HCT116 (cell line): ENCODE measurements around the gene MEF2D. TPM values are rescaled to one million over a fixed set of nuclear protein-coding genes. Genes with fewer than 3 reads are reported as not detected.

Source experiments
- ATAC-seq: fragments of 200-7000 bp; cut with Tn5 transposase; 2 replicates; pipeline ENCODE4 v1.9.1; 2020; ENCODE audit warnings: mild to moderate bottlenecking, moderate library complexity
- BruUV-seq: library from RNA; stranded (reverse); fragments of 400-500 nt; replicated peaks from 2 replicates; lab custom pipeline; 2021; lab: Mats Ljungman, UMichigan
- CTCF ChIA-PET: fragments of 300-600 bp; sonication (Branson Sonifier 250); formaldehyde crosslinking; loops from one replicate; lab custom pipeline; 2021; ENCODE audit warnings: antibody characterized with exemption; lab: Charles Lee
- POLR2A ChIA-PET: fragments of 300-600, 350-600 bp; sonication (Branson Sonifier 250); formaldehyde crosslinking; loops from one replicate; lab custom pipeline; 2021; ENCODE audit warnings: antibody characterized with exemption; lab: Charles Lee
- RAD21 ChIA-PET, 2 experiments: fragments of 300-600 bp; sonication (Branson Sonifier 250); formaldehyde crosslinking; loops; one replicate each; lab custom pipeline; 2023; ENCODE audit warnings: low total read pairs in 2 of 2; ENCODE audit not compliant: uncharacterized antibody in 2 of 2, unreplicated experiment in 2 of 2, low non-redundant PET in 1 of 2; lab: Charles Lee
- DNase-seq: peaks from one replicate; pipeline ENCODE4 v3.0.0-alpha.2; 2010; ENCODE audit warnings: low read depth, low spot score
- H2AFZ ChIP-seq: fragments of 200-600 bp; shearing (Covaris generic), sonication (generic); 2 replicates; pipeline ENCODE4 v1.6.1; 2017; ENCODE audit warnings: low read depth, mixed run types, mixed read lengths, antibody characterized with exemption, low read length; ENCODE audit not compliant: poor library complexity, severe bottlenecking
- H3K27ac ChIP-seq: 2 replicates; pipeline ENCODE4 v1.5.1; 2012; ENCODE audit warnings: low read depth, low read length
- H3K27me3 ChIP-seq: fragments of 200-600 bp; sonication (generic); 2 replicates; pipeline ENCODE4 v1.6.1; 2016; ENCODE audit warnings: mixed run types, low read length, mixed read lengths; ENCODE audit not compliant: insufficient read depth
- H3K36me3 ChIP-seq, 2 experiments: fragments of 200-500 bp in 1 of 2; fragments of 200-600 bp in 1 of 2; sonication (Bioruptor generic) in 1 of 2; sonication (generic) in 1 of 2; 2 replicates each; pipeline versions ENCODE4 v1.5.1 to v1.6.1; 2014 to 2016; ENCODE audit warnings: low read length in 2 of 2, inconsistent platforms in 1 of 2, mixed read lengths in 1 of 2, mixed run types in 1 of 2; ENCODE audit not compliant: insufficient read depth in 2 of 2, control insufficient read depth in 1 of 2
- H3K4me1 ChIP-seq, 2 experiments: fragments of 200-600 bp in 1 of 2; sonication (generic) in 1 of 2; 2 replicates each; pipeline versions ENCODE4 v1.5.1 to v1.6.1; 2012 to 2017; ENCODE audit warnings: low read length in 2 of 2, inconsistent platforms in 1 of 2, mild to moderate bottlenecking in 1 of 2, mixed read lengths in 1 of 2, mixed run types in 1 of 2, moderate library complexity in 1 of 2; ENCODE audit not compliant: insufficient read depth in 2 of 2, control insufficient read depth in 1 of 2
- H3K4me2 ChIP-seq: fragments of 200-600 bp; sonication (generic); 2 replicates; pipeline ENCODE4 v1.6.1; 2017; ENCODE audit warnings: mixed run types, low read length, mixed read lengths
- H3K4me3 ChIP-seq, 2 experiments: fragments of 200-600 bp in 1 of 2; sonication (generic) in 1 of 2; replicated peaks in 1 of 2; 2 replicates each; pipeline ENCODE4 v1.5.1; 2011 to 2016; ENCODE audit warnings: low read length in 2 of 2, control low read depth in 1 of 2, low read depth in 1 of 2, mild to moderate bottlenecking in 1 of 2, mixed read lengths in 1 of 2, mixed run types in 1 of 2
- H3K79me2 ChIP-seq: fragments of 200-600 bp; sonication (generic); 2 replicates; pipeline ENCODE4 v1.6.1; 2017; ENCODE audit warnings: mild to moderate bottlenecking, mixed run types, low read length, moderate library complexity, mixed read lengths; ENCODE audit not compliant: insufficient read depth
- H3K9ac ChIP-seq: fragments of 200-600 bp; sonication (generic); 2 replicates; pipeline ENCODE4 v1.6.1; 2016; ENCODE audit warnings: low read length, mixed read lengths
- H3K9me2 ChIP-seq: fragments of 200-600 bp; sonication (generic), shearing (Covaris generic); 2 replicates; pipeline ENCODE4 v1.6.1; 2017; ENCODE audit warnings: mixed run types, mild to moderate bottlenecking, moderate library complexity; ENCODE audit not compliant: insufficient read depth
- H3K9me3 ChIP-seq, 2 experiments: fragments of 200-500 bp in 1 of 2; fragments of 200-600 bp in 1 of 2; sonication (Bioruptor generic) in 1 of 2; sonication (generic) in 1 of 2; 2 replicates each; pipeline ENCODE4 v1.6.1; 2014 to 2017; ENCODE audit warnings: low read length in 2 of 2, mixed read lengths in 2 of 2, inconsistent platforms in 1 of 2, low read depth in 1 of 2, mild to moderate bottlenecking in 1 of 2, mixed run types in 1 of 2, moderate library complexity in 1 of 2; ENCODE audit not compliant: control insufficient read depth in 1 of 2, insufficient read depth in 1 of 2
- H4K20me1 ChIP-seq: fragments of 200-600 bp; sonication (generic), shearing (Covaris generic); 2 replicates; pipeline ENCODE4 v1.6.1; 2017; ENCODE audit warnings: mixed run types, mild to moderate bottlenecking, moderate library complexity; ENCODE audit not compliant: insufficient read depth
- ATF3 ChIP-seq: IDR thresholded peaks from 2 replicates; pipeline ENCODE4 v1.6.1; 2012
- CBX3 ChIP-seq: IDR thresholded peaks from 2 replicates; pipeline ENCODE4 v1.6.1; 2012; ENCODE audit warnings: low read depth
- CEBPB ChIP-seq: IDR thresholded peaks from 2 replicates; pipeline ENCODE4 v1.6.1; 2012; ENCODE audit warnings: low read depth
- EGR1 ChIP-seq: IDR thresholded peaks from 2 replicates; pipeline ENCODE4 v1.6.1; 2012; ENCODE audit warnings: low read depth
- ELF1 ChIP-seq: IDR thresholded peaks from 2 replicates; pipeline ENCODE4 v1.6.1; 2012; ENCODE audit warnings: low read depth, borderline replicate concordance
- EZH2 ChIP-seq: fragments of 200-600 bp; sonication (generic); IDR thresholded peaks from 2 replicates; pipeline ENCODE4 v1.6.1; 2017; ENCODE audit warnings: antibody characterized with exemption, mixed run types
- EZH2phosphoT487 ChIP-seq: fragments of 200-600 bp; IDR thresholded peaks from 2 replicates; pipeline ENCODE4 v1.6.1; 2018; ENCODE audit warnings: antibody characterized with exemption, borderline replicate concordance
- FOSL1 ChIP-seq: IDR thresholded peaks from 2 replicates; pipeline ENCODE4 v1.6.1; 2012; ENCODE audit warnings: low read depth
- JUND ChIP-seq: IDR thresholded peaks from 2 replicates; pipeline ENCODE4 v1.6.1; 2012
- POLR2A ChIP-seq: IDR thresholded peaks from 2 replicates; pipeline ENCODE4 v1.7.0; 2011; ENCODE audit warnings: borderline replicate concordance; ENCODE audit not compliant: insufficient read depth, insufficient read length; ENCODE audit errors: extremely low read depth
- POLR2AphosphoS5 ChIP-seq: IDR thresholded peaks from 2 replicates; pipeline ENCODE4 v1.6.1; 2011; ENCODE audit warnings: mild to moderate bottlenecking, low read depth, low read length, moderate library complexity
- RAD21 ChIP-seq: IDR thresholded peaks from 2 replicates; pipeline ENCODE4 v1.6.1; 2012; ENCODE audit warnings: low read depth, mild to moderate bottlenecking
- SIN3A ChIP-seq: IDR thresholded peaks from 2 replicates; pipeline ENCODE4 v1.6.1; 2012; ENCODE audit warnings: low read depth
- TCF7L2 ChIP-seq: IDR thresholded peaks from 2 replicates; pipeline ENCODE4 v1.7.0; 2011; ENCODE audit warnings: borderline replicate concordance, inconsistent platforms; ENCODE audit not compliant: insufficient read depth, insufficient read length; ENCODE audit errors: extremely low read depth
- YY1 ChIP-seq: IDR thresholded peaks from 2 replicates; pipeline ENCODE4 v1.6.1; 2011; ENCODE audit warnings: low read length, low read depth, moderate library complexity, mild to moderate bottlenecking; ENCODE audit not compliant: insufficient replicate concordance; ENCODE audit errors: extremely low read depth
- ZFX ChIP-seq: fragments of 450-650 bp; IDR thresholded peaks from 2 replicates; pipeline ENCODE4 v1.6.1; 2017
- intact Hi-C: fragments of 100-400 bp; cut with micrococcal nuclease; formaldehyde crosslinking; loops from 2 replicates; pipeline ENCODE4 v1.10.0; 2022
- total RNA-seq: library from RNA; stranded (reverse); gene quantifications from one replicate; pipeline ENCODE4 v1.2.1, GENCODE V29; 2021; ENCODE audit not compliant: unreplicated experiment
- TF ChIP-seq, protein P1 (sequence below), 3 experiments: fragments of 200-600 bp in 1 of 3; sonication (generic) in 1 of 3; IDR thresholded peaks in 2 of 3; conservative IDR thresholded peaks in 1 of 3; 2 replicates each; pipeline ENCODE4 v1.5.1; 2012 to 2017; ENCODE audit warnings: low read depth in 2 of 3, low read length in 2 of 3, antibody characterized with exemption in 1 of 3, borderline replicate concordance in 1 of 3, control low read depth in 1 of 3, mild to moderate bottlenecking in 1 of 3, mixed read lengths in 1 of 3, mixed run types in 1 of 3, moderate library complexity in 1 of 3; ENCODE audit not compliant: insufficient read depth in 1 of 3
- TF ChIP-seq, protein P2 (sequence below): IDR thresholded peaks from 2 replicates; pipeline ENCODE4 v1.6.1; 2012
- TF ChIP-seq, protein P3 (sequence below): IDR thresholded peaks from 2 replicates; pipeline ENCODE4 v1.6.1; 2012; ENCODE audit warnings: low read depth

Gene MEF2D
- total RNA-seq, 1 experiment from 2014 or later = 44.2 TPM

GRCh38 chr1:156510709-156511108 is 10.1 kb upstream of the MEF2D start:
- no peaks in the 10 kb centered on the region for H3K27me3 ChIP-seq
- ChIA-PET POLR2A (no interaction called here), RAD21 (no interaction called here), CTCF (no interaction called here)
- H3K4me2 ChIP-seq = no peak overlapping the region
- peaks cover 5 to 16% of the 10 kb centered on the region in 2 experiments for H3K4me1 ChIP-seq
- no peak for TF ChIP-seq POLR2AphosphoS5
- no peak for TF ChIP-seq TCF7L2
- TF ChIP-seq YY1 = no peak
- no peak for TF ChIP-seq EZH2phosphoT487
- TF ChIP-seq POLR2A = no peak
- TF ChIP-seq, protein P1, sequence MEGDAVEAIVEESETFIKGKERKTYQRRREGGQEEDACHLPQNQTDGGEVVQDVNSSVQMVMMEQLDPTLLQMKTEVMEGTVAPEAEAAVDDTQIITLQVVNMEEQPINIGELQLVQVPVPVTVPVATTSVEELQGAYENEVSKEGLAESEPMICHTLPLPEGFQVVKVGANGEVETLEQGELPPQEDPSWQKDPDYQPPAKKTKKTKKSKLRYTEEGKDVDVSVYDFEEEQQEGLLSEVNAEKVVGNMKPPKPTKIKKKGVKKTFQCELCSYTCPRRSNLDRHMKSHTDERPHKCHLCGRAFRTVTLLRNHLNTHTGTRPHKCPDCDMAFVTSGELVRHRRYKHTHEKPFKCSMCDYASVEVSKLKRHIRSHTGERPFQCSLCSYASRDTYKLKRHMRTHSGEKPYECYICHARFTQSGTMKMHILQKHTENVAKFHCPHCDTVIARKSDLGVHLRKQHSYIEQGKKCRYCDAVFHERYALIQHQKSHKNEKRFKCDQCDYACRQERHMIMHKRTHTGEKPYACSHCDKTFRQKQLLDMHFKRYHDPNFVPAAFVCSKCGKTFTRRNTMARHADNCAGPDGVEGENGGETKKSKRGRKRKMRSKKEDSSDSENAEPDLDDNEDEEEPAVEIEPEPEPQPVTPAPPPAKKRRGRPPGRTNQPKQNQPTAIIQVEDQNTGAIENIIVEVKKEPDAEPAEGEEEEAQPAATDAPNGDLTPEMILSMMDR (IDR thresholded peaks at IDR 0.05 in 2 of 3, conservative IDR thresholded peaks at IDR 0.05 in 1 of 3; ENCODE audit: borderline replicate concordance in 1 of 3, insufficient read depth in 1 of 3, low read depth in 2 of 3, low read length in 2 of 3) = no peak
- TF ChIP-seq, protein P2, sequence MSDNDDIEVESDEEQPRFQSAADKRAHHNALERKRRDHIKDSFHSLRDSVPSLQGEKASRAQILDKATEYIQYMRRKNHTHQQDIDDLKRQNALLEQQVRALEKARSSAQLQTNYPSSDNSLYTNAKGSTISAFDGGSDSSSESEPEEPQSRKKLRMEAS = no peak
- TF ChIP-seq ATF3 = no peak
- no peak for TF ChIP-seq CBX3
- TF ChIP-seq FOSL1 = no peak
- no peak for TF ChIP-seq ZFX
- no peak for TF ChIP-seq EGR1
- TF ChIP-seq SIN3A = no peak
- no peak for TF ChIP-seq CEBPB
- no peak for TF ChIP-seq RAD21
- TF ChIP-seq EZH2 = no peak
- TF ChIP-seq JUND = no peak
- TF ChIP-seq ELF1 = no peak
- TF ChIP-seq, protein P3, sequence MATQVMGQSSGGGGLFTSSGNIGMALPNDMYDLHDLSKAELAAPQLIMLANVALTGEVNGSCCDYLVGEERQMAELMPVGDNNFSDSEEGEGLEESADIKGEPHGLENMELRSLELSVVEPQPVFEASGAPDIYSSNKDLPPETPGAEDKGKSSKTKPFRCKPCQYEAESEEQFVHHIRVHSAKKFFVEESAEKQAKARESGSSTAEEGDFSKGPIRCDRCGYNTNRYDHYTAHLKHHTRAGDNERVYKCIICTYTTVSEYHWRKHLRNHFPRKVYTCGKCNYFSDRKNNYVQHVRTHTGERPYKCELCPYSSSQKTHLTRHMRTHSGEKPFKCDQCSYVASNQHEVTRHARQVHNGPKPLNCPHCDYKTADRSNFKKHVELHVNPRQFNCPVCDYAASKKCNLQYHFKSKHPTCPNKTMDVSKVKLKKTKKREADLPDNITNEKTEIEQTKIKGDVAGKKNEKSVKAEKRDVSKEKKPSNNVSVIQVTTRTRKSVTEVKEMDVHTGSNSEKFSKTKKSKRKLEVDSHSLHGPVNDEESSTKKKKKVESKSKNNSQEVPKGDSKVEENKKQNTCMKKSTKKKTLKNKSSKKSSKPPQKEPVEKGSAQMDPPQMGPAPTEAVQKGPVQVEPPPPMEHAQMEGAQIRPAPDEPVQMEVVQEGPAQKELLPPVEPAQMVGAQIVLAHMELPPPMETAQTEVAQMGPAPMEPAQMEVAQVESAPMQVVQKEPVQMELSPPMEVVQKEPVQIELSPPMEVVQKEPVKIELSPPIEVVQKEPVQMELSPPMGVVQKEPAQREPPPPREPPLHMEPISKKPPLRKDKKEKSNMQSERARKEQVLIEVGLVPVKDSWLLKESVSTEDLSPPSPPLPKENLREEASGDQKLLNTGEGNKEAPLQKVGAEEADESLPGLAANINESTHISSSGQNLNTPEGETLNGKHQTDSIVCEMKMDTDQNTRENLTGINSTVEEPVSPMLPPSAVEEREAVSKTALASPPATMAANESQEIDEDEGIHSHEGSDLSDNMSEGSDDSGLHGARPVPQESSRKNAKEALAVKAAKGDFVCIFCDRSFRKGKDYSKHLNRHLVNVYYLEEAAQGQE = no peak
- TF ChIP-seq, all 23 proteins: peak for 0
- Histone ChIP-seq H2AFZ (no peak overlapping the region), H3K36me3 (no peaks in the 10 kb centered on the region), H3K27ac (no peak overlapping the region), H3K4me3 (no peak overlapping the region), H3K9me3 (no peaks in the 10 kb centered on the region), H4K20me1 (no peaks in the 10 kb centered on the region), H3K9ac (no peak overlapping the region), H3K9me2 (no peaks in the 10 kb centered on the region), H3K79me2 (no peaks in the 10 kb centered on the region)
- intact Hi-C loops = loop anchor here (5.0 kb wide), 1 partner anchor 42 kb away; no protein-coding TSS in a partner anchor
- no peak for DNase-seq
- no TSS peak for BruUV-seq
- ATAC-seq = no peak
